ENCODE results near the gene SHISA9. TPM values are rescaled to one million over a fixed set of nuclear protein-coding genes. Genes with fewer than 3 reads are reported as not detected.

The SHISA9 gene
- total RNA-seq, 2 experiments from 2014 or later, result 0.02 TPM; not detected in 1

GRCh38 chr16:13207151-13207550 is 305.8 kb downstream of the SHISA9 start:
- ATAC-seq, result no peak
- Mint-ChIP-seq H3K9me3 (ENCODE audit: low read depth) (no peaks in the 10 kb centered on the region), H3K4me3 (no peak overlapping the region), H3K27ac (no peak overlapping the region), H3K27me3 (no peaks in the 10 kb centered on the region), H3K36me3 (ENCODE audit: low read depth) (no peaks in the 10 kb centered on the region), H3K4me1 (no peaks in the 10 kb centered on the region)
- intact Hi-C loops (cut with DNase I, micrococcal nuclease), result no loop called here
- DNase-seq, result no peak
- ChIA-PET CTCF (no interaction called here), POLR2A (interaction anchor here (0.6 kb wide), 1 partner anchor 15 kb away, joined by 5 read pairs; no protein-coding TSS in a partner anchor)

DNA sequence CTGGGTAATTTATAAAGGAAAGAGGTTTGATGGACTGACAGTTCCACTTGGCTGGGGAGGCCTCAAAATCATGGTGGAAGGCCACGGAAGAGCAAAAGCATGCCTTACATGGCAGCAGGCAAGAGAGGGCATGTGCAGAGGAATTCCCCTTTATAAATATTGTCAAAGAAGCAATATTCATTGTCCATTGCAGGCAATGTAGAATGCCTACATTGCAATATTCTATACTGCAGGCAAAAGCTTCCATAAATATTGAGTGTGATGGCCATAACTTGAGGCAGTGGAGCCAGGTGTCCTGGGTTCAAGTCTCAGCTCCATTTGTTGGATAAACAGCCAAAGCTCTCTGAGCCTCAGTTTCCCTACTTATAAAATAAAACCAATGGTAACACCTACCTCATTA is 322.3 kb downstream of the SHISA9 start:
- no peaks in the 10 kb centered on the region for H3K36me3 Mint-ChIP-seq (ENCODE audit: low read depth)
- ATAC-seq (no peak), DNase-seq (no peak)
- ChIA-PET POLR2A (no interaction called here), CTCF (no interaction called here)
- no peaks in the 10 kb centered on the region for H3K27me3 Mint-ChIP-seq
- no peak overlapping the region for H3K4me3 Mint-ChIP-seq
- intact Hi-C loops (cut with DNase I, micrococcal nuclease), result no loop called here
- peaks cover 15% of the 10 kb centered on the region for H3K9me3 Mint-ChIP-seq (ENCODE audit: low read depth)
- no peaks in the 10 kb centered on the region for H3K4me1 Mint-ChIP-seq
- H3K27ac Mint-ChIP-seq, result no peak overlapping the region

GRCh38 chr16:13229039-13229438 is 327.6 kb downstream of the SHISA9 start:
- ATAC-seq (no peak), DNase-seq (no peak)
- intact Hi-C loops (cut with DNase I, micrococcal nuclease), result no loop called here
- no peak overlapping the region for H3K4me3 Mint-ChIP-seq
- no peak overlapping the region for H3K27ac Mint-ChIP-seq
- ChIA-PET CTCF (no interaction called here), POLR2A (no interaction called here)
- H3K4me1 Mint-ChIP-seq, result no peaks in the 10 kb centered on the region
- H3K9me3 Mint-ChIP-seq (ENCODE audit: low read depth), result peaks cover 10% of the 10 kb centered on the region
- peaks cover 2% of the 10 kb centered on the region for H3K27me3 Mint-ChIP-seq
- H3K36me3 Mint-ChIP-seq (ENCODE audit: low read depth), result no peaks in the 10 kb centered on the region

GRCh38 chr16:13231365-13231764 is 330.0 kb downstream of the SHISA9 start:
- intact Hi-C loops (cut with DNase I, micrococcal nuclease), result no loop called here
- Mint-ChIP-seq H3K9me3 (ENCODE audit: low read depth) (peaks cover 10% of the 10 kb centered on the region), H3K4me1 (no peaks in the 10 kb centered on the region), H3K27me3 (peaks cover 2% of the 10 kb centered on the region), H3K4me3 (no peak overlapping the region), H3K27ac (no peak overlapping the region), H3K36me3 (ENCODE audit: low read depth) (no peaks in the 10 kb centered on the region)
- DNase-seq (no peak), ATAC-seq (no peak)
- POLR2A ChIA-PET, result no interaction called here
- CTCF ChIA-PET, result no interaction called here

DNA sequence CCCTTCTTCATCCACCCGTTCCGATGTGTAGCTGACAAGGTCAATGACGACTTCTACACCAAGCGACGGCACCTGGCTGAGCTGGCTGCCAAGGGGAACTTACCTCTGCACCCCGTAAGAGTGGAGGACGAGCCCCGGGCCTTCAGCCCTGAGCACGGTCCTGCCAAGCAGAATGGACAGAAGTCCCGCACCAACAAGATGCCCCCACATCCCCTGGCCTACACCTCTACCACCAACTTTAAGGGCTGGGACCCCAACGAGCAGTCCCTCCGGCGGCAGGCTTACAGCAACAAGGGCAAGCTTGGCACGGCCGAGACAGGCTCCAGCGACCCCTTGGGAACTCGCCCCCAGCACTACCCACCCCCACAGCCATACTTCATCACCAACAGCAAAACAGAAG is 333.6 kb downstream of the SHISA9 start:
- ATAC-seq (no peak), DNase-seq (no peak)
- peaks cover 2% of the 10 kb centered on the region for H3K27me3 Mint-ChIP-seq
- no peak overlapping the region for H3K4me3 Mint-ChIP-seq
- H3K27ac Mint-ChIP-seq, result no peak overlapping the region
- no peaks in the 10 kb centered on the region for H3K4me1 Mint-ChIP-seq
- ChIA-PET CTCF (no interaction called here), POLR2A (no interaction called here)
- no peaks in the 10 kb centered on the region for H3K36me3 Mint-ChIP-seq (ENCODE audit: low read depth)
- H3K9me3 Mint-ChIP-seq (ENCODE audit: low read depth), result peaks cover 2% of the 10 kb centered on the region
- intact Hi-C loops (cut with DNase I, micrococcal nuclease), result no loop called here

DNA sequence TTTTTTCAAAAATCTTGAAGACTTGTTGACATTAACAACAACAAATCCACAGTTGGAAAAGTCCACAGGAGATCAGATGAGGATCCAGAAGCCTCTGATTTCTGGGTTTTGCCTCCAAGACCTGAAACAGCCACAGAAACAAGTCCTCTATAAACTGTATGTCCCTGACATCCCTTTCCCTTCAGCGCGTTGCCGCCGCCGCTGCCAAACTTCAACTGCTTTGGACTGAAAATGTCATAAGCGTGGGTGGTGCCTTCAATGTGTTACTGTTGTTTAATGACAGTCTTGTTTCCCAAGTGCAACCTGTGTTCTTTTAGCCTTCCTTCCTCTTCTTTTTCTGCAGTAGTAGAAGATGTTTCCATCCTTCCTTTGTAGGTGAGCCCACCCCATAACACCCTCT is 334.9 kb downstream of the SHISA9 start:
- DNase-seq (no peak), ATAC-seq (no peak)
- ChIA-PET POLR2A (no interaction called here), CTCF (no interaction called here)
- no peaks in the 10 kb centered on the region for H3K27me3 Mint-ChIP-seq
- no peaks in the 10 kb centered on the region for H3K36me3 Mint-ChIP-seq (ENCODE audit: low read depth)
- H3K4me1 Mint-ChIP-seq, result no peaks in the 10 kb centered on the region
- peaks cover 2% of the 10 kb centered on the region for H3K9me3 Mint-ChIP-seq (ENCODE audit: low read depth)
- H3K27ac Mint-ChIP-seq, result no peak overlapping the region
- intact Hi-C loops (cut with DNase I, micrococcal nuclease), result no loop called here
- no peak overlapping the region for H3K4me3 Mint-ChIP-seq

DNA sequence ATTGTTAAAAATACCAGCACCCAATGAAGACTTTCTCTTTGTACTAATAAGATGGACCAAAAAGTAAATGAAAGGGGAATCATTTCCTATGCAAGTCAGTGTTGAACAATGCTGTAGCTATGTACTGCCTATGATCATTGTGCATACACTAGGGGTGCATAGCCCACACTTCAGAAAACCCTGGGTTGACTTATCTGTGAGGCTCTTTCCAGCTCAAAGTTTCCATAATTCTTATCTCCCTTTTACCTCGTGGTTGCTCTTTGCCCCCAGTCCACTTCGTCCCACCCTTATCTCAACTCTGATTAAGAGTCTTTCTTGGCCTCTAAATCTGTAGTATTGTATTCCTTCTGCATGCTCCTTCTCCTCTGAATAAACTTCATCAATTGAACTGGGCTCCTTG is 336.8 kb downstream of the SHISA9 start:
- Mint-ChIP-seq H3K36me3 (ENCODE audit: low read depth) (no peaks in the 10 kb centered on the region), H3K9me3 (ENCODE audit: low read depth) (no peaks in the 10 kb centered on the region), H3K4me3 (no peak overlapping the region), H3K4me1 (no peaks in the 10 kb centered on the region), H3K27me3 (no peaks in the 10 kb centered on the region), H3K27ac (no peak overlapping the region)
- ATAC-seq, result no peak
- ChIA-PET CTCF (no interaction called here), POLR2A (no interaction called here)
- DNase-seq, result no peak
- intact Hi-C loops (cut with DNase I, micrococcal nuclease), result no loop called here

DNA sequence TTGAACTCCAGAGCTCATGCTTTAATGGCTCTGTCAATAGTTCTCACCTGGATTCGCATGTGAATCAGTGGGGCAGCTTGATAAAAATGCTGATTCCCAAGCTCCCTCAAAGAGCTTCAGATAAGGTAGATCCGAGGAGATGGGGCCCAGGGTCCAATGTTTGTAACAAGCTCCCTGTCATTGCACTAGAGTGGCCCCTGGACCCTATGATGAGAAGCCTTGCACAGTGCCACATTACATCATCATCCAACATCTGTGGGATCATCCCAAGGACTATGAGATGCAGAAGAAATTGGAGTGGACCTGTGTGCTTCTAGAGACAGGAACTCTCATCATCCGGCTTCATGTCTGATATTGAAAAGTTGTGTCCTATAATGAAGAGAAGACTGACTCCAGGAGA is 340.8 kb downstream of the SHISA9 start:
- ChIA-PET POLR2A (no interaction called here), CTCF (no interaction called here)

GRCh38 chr16:13244770-13245169 is 343.4 kb downstream of the SHISA9 start:
- Mint-ChIP-seq H3K27ac (no peak overlapping the region), H3K4me1 (no peaks in the 10 kb centered on the region), H3K4me3 (no peak overlapping the region), H3K27me3 (no peaks in the 10 kb centered on the region), H3K36me3 (ENCODE audit: low read depth) (no peaks in the 10 kb centered on the region), H3K9me3 (ENCODE audit: low read depth) (no peaks in the 10 kb centered on the region)
- no peak for DNase-seq
- ATAC-seq, result no peak
- ChIA-PET POLR2A (interaction anchor here (0.6 kb wide), 2 partner anchors 12 to 201 kb away, joined by 3 read pairs; no protein-coding TSS in a partner anchor), CTCF (interaction anchor here (0.5 kb wide), 1 partner anchor 11 kb away, joined by 3 read pairs; no protein-coding TSS in a partner anchor)
- intact Hi-C loops (cut with DNase I, micrococcal nuclease), result no loop called here

More for the DNA sequence above, 340.8 kb downstream of the SHISA9 start:
- ATAC-seq, result no peak
- Mint-ChIP-seq H3K27ac (no peak overlapping the region), H3K4me1 (no peaks in the 10 kb centered on the region), H3K27me3 (no peaks in the 10 kb centered on the region), H3K9me3 (ENCODE audit: low read depth) (no peaks in the 10 kb centered on the region), H3K36me3 (ENCODE audit: low read depth) (no peaks in the 10 kb centered on the region), H3K4me3 (no peak overlapping the region)
- intact Hi-C loops (cut with DNase I, micrococcal nuclease), result no loop called here
- no peak for DNase-seq

DNA sequence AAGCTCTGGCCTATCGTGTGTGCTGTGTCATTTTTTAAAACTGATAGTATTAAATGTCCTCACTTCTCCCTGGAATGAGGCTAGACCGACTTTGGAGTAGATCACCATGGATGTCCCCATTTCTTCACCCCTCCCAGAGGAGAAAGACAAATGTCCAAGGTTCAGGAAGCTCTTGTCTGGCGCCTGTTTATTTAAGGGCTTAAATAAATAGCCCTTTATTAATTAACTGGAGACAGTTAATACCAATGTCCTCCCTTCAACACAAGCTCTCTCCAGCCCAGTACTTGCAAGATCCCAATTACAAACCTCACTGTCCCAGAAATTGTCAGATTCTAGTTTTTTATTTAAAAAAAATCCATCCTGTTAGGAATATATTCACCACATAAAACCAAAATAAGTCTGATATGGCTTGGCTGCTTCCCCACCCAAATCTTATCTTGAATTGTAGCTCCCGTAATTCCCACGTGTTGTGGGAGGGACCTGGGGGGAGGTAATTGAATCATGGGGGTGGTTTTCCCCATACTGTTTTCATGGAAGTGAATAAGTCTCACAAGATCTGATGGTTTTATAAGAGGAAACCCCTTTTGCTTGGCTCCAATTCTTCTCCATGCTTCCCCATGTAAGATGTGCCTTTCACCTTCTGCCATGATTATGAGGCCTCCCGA is 344.4 kb downstream of the SHISA9 start:
- Mint-ChIP-seq H3K27me3 (no peaks in the 10 kb centered on the region), H3K27ac (no peak overlapping the region), H3K4me1 (no peaks in the 10 kb centered on the region), H3K9me3 (ENCODE audit: low read depth) (no peaks in the 10 kb centered on the region), H3K36me3 (ENCODE audit: low read depth) (no peaks in the 10 kb centered on the region), H3K4me3 (no peak overlapping the region)
- ATAC-seq (no peak), DNase-seq (no peak)
- CTCF ChIA-PET, result no interaction called here
- POLR2A ChIA-PET, result no interaction called here
- intact Hi-C loops (cut with DNase I, micrococcal nuclease), result no loop called here

DNA sequence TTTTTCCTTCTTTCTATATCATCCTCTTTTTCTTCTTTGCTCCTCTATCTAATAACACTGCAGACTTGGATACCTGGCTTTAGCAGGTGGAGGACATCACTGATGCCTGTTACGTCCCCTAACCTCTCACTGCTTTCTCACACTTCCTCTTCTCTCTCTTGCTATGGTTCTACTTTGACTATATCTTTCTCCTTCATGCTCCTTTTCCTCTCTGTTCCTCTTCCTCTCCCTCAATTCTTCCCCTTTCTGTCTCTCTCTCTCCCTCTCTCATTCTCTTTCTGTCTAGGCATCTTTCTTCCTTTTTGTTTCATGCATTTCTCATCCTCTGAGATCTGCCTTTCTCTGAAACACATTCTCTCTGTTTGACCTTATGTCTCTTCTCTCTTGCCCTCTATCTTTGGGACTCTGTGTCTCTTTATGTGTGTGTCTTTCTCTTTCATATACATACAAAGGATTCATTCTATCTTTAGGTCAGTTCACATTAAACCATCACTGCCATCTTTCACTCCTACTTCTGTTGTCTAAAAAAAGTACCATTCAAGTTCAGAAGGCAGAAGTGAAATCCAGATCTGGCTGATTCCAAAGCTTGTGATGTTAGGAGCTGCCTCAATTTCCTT is 353.7 kb downstream of the SHISA9 start:
- ATAC-seq (no peak), DNase-seq (no peak)
- POLR2A ChIA-PET, result no interaction called here
- intact Hi-C loops (cut with DNase I, micrococcal nuclease), result no loop called here
- H3K9me3 Mint-ChIP-seq (ENCODE audit: low read depth), result peaks cover 2% of the 10 kb centered on the region
- H3K27ac Mint-ChIP-seq, result no peak overlapping the region
- no peak overlapping the region for H3K4me3 Mint-ChIP-seq
- H3K27me3 Mint-ChIP-seq, result peaks cover 4% of the 10 kb centered on the region
- no peaks in the 10 kb centered on the region for H3K36me3 Mint-ChIP-seq (ENCODE audit: low read depth)
- CTCF ChIA-PET, result no interaction called here
- H3K4me1 Mint-ChIP-seq, result no peaks in the 10 kb centered on the region

DNA sequence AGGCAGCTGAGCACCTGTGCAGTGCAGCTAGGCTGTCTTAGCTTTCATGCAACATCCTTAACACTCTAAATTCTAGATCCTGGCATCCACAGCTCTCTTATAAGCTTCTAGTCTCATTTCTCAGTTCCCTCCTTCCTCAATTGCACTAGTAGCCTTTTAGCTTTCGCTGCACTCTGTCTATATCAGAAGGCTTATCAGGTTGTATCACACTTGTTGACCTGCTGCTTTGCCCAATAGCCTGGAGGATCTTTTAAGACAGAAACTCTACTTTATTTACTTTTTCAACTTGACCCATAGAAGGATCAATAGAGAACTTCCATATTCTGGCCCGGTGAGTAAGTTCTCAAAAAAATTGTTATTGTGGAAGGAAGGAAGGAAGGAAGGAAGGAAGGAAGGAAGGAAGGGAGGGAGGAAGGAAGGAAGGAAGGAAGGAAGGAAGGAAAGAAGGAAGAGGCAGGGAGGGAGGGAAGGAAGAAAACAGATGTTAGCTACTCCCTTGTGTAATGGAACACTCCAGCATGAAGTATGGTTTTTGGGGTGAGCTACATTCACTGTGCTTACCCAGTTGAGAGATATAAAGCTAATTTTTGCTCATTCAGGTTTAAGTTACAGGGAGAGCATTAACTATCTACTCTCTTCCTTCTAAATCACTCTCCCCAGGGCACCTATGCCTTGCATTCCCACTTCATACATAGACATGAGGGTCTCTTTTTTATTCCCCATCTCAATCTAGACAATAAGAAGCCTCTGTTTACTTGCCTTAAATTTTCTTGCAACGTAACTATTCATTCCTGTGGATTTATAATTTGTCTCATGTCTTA is 361.1 kb downstream of the SHISA9 start:
- no peak for ATAC-seq

More for the DNA sequence above, 361.1 kb downstream of the SHISA9 start:
- intact Hi-C loops (cut with DNase I, micrococcal nuclease), result no loop called here
- Mint-ChIP-seq H3K4me1 (no peaks in the 10 kb centered on the region), H3K27me3 (peaks cover 7% of the 10 kb centered on the region), H3K27ac (no peak overlapping the region), H3K36me3 (ENCODE audit: low read depth) (peaks cover 5% of the 10 kb centered on the region), H3K4me3 (no peak overlapping the region), H3K9me3 (ENCODE audit: low read depth) (peaks cover 9% of the 10 kb centered on the region)
- ChIA-PET POLR2A (no interaction called here), CTCF (no interaction called here)
- no peak for DNase-seq
